ENCODE results near the gene HS3ST5. TPM values are rescaled to one million over a fixed set of nuclear protein-coding genes. Genes with fewer than 3 reads are reported as not detected.

Gene HS3ST5
- total and polyA plus RNA-seq, 7 experiments from 2014 or later: not detected

GRCh38 chr6:114355300-114355699 lies 12.5 kb upstream of the HS3ST5 start:
- H3K4me1 ChIP-seq (ENCODE audit: control insufficient read depth in 2 of 2, insufficient read depth in 2 of 2, low read length in 2 of 2): no peaks in the 10 kb centered on the region
- H3K36me3 Mint-ChIP-seq: peaks cover 0 to 3% (median 0%) of the 10 kb centered on the region in 5 donors
- H3K9me3 ChIP-seq (ENCODE audit: control insufficient read depth in 2 of 3, low read length in 3 of 3): no peaks in the 10 kb centered on the region
- H3K27ac ChIP-seq (ENCODE audit: low read depth, low read length): no peak overlapping the region
- intact Hi-C loops (cut with micrococcal nuclease): no loop called here
- ChIA-PET POLR2A (no interaction called here), CTCF (no interaction called here)
- H3K4me1 Mint-ChIP-seq: no peaks in the 10 kb centered on the region
- no peak overlapping the region for H3K27ac Mint-ChIP-seq
- ATAC-seq (no peak), DNase-seq (no peak)
- H3K36me3 ChIP-seq (ENCODE audit: control insufficient read depth in 2 of 3, insufficient read depth in 3 of 3, low read length in 3 of 3): no peaks in the 10 kb centered on the region
- H3K9me3 Mint-ChIP-seq: peaks cover 0 to 20% (median 0%) of the 10 kb centered on the region in 11 donors
- no peaks in the 10 kb centered on the region for H3K27me3 ChIP-seq (ENCODE audit: control insufficient read depth in 2 of 2, insufficient read depth in 2 of 2, low read length in 2 of 2)
- H3K4me3 Mint-ChIP-seq: no peak overlapping the region
- H3K27me3 Mint-ChIP-seq: peaks cover 0 to 4% (median 0%) of the 10 kb centered on the region in 5 donors
- H3K4me3 ChIP-seq (ENCODE audit: low read length): no peak overlapping the region

GRCh38 chr6:114354482-114354881 lies 11.7 kb upstream of the HS3ST5 start:
- CTCF ChIA-PET: no interaction called here

GRCh38 chr6:114346451-114346850 lies 3.6 kb upstream of the HS3ST5 start:
- POLR2A ChIA-PET: interaction anchor here (0.7 kb wide), 1 partner anchor 1084 kb away, joined by 3 read pairs; no protein-coding TSS in a partner anchor
- Histone ChIP-seq H3K4me1 (ENCODE audit: control insufficient read depth in 2 of 2, insufficient read depth in 2 of 2, low read length in 2 of 2) (no peaks in the 10 kb centered on the region), H3K36me3 (ENCODE audit: control insufficient read depth in 2 of 3, insufficient read depth in 3 of 3, low read length in 3 of 3) (no peaks in the 10 kb centered on the region), H3K4me3 (ENCODE audit: low read length) (no peak overlapping the region), H3K27ac (ENCODE audit: low read depth, low read length) (no peak overlapping the region), H3K27me3 (ENCODE audit: control insufficient read depth in 2 of 2, insufficient read depth in 2 of 2, low read length in 2 of 2) (no peaks in the 10 kb centered on the region), H3K9me3 (ENCODE audit: control insufficient read depth in 2 of 3, low read length in 3 of 3) (no peaks in the 10 kb centered on the region)
- H3K9me3 Mint-ChIP-seq: peaks cover 0 to 8% (median 0%) of the 10 kb centered on the region in 11 donors
- ATAC-seq (no peak), DNase-seq (no peak)
- H3K27me3 Mint-ChIP-seq: peaks cover 16 to 29% (median 18%) of the 10 kb centered on the region in 5 donors
- CTCF ChIA-PET: no interaction called here
- no peak overlapping the region for H3K4me3 Mint-ChIP-seq
- peaks cover 0 to 9% (median 5%) of the 10 kb centered on the region in 7 donors for H3K4me1 Mint-ChIP-seq
- no peaks in the 10 kb centered on the region for H3K36me3 Mint-ChIP-seq
- H3K27ac Mint-ChIP-seq: no peak overlapping the region
- intact Hi-C loops (cut with micrococcal nuclease): no loop called here

More at GRCh38 chr6:114354482-114354881, 11.7 kb upstream of the HS3ST5 start:
- no peak for ATAC-seq
- no peak for DNase-seq
- Mint-ChIP-seq H3K4me1 (no peaks in the 10 kb centered on the region), H3K27me3 (peaks cover 0 to 4% (median 0%) of the 10 kb centered on the region in 5 donors), H3K36me3 (peaks cover 0 to 3% (median 0%) of the 10 kb centered on the region in 5 donors), H3K27ac (no peak overlapping the region), H3K4me3 (no peak overlapping the region), H3K9me3 (peaks cover 0 to 20% (median 0%) of the 10 kb centered on the region in 11 donors)
- POLR2A ChIA-PET: no interaction called here
- no peaks in the 10 kb centered on the region for H3K4me1 ChIP-seq (ENCODE audit: control insufficient read depth in 2 of 2, insufficient read depth in 2 of 2, low read length in 2 of 2)
- H3K4me3 ChIP-seq (ENCODE audit: low read length): no peak overlapping the region
- H3K36me3 ChIP-seq (ENCODE audit: control insufficient read depth in 2 of 3, insufficient read depth in 3 of 3, low read length in 3 of 3): no peaks in the 10 kb centered on the region
- H3K27me3 ChIP-seq (ENCODE audit: control insufficient read depth in 2 of 2, insufficient read depth in 2 of 2, low read length in 2 of 2): no peaks in the 10 kb centered on the region
- intact Hi-C loops (cut with micrococcal nuclease): no loop called here
- H3K27ac ChIP-seq (ENCODE audit: low read depth, low read length): no peak overlapping the region
- no peaks in the 10 kb centered on the region for H3K9me3 ChIP-seq (ENCODE audit: control insufficient read depth in 2 of 3, low read length in 3 of 3)

- Histone ChIP-seq H3K27me3 (ENCODE audit: control insufficient read depth in 2 of 2, insufficient read depth in 2 of 2, low read length in 2 of 2) (no peaks in the 10 kb centered on the region), H3K36me3 (ENCODE audit: control insufficient read depth in 2 of 3, insufficient read depth in 3 of 3, low read length in 3 of 3) (no peaks in the 10 kb centered on the region), H3K4me1 (ENCODE audit: control insufficient read depth in 2 of 2, insufficient read depth in 2 of 2, low read length in 2 of 2) (no peaks in the 10 kb centered on the region), H3K27ac (ENCODE audit: low read depth, low read length) (no peak overlapping the region), H3K4me3 (ENCODE audit: low read length) (no peak overlapping the region), H3K9me3 (ENCODE audit: control insufficient read depth in 2 of 3, low read length in 3 of 3) (no peaks in the 10 kb centered on the region)
- no peaks in the 10 kb centered on the region for H3K36me3 Mint-ChIP-seq
- ChIA-PET POLR2A (no interaction called here), CTCF (no interaction called here)
- no peak for DNase-seq
- H3K4me3 Mint-ChIP-seq: no peak overlapping the region
- H3K9me3 Mint-ChIP-seq: peaks cover 0 to 7% (median 0%) of the 10 kb centered on the region in 11 donors
- H3K4me1 Mint-ChIP-seq: peaks cover 0 to 9% (median 5%) of the 10 kb centered on the region in 7 donors
- intact Hi-C loops (cut with micrococcal nuclease): no loop called here
- H3K27me3 Mint-ChIP-seq: peaks cover 23 to 43% (median 26%) of the 10 kb centered on the region in 5 donors
- ATAC-seq: no peak
- H3K27ac Mint-ChIP-seq: no peak overlapping the region
Measured at GRCh38 chr6:114344971-114345275, 2.1 kb upstream of the HS3ST5 start.

GRCh38 chr6:114344246-114344970 lies 1.6 kb upstream of the HS3ST5 start:
- Mint-ChIP-seq H3K27ac (no peak overlapping the region), H3K4me3 (no peak overlapping the region)
- intact Hi-C loops (cut with micrococcal nuclease): no loop called here

DNA sequence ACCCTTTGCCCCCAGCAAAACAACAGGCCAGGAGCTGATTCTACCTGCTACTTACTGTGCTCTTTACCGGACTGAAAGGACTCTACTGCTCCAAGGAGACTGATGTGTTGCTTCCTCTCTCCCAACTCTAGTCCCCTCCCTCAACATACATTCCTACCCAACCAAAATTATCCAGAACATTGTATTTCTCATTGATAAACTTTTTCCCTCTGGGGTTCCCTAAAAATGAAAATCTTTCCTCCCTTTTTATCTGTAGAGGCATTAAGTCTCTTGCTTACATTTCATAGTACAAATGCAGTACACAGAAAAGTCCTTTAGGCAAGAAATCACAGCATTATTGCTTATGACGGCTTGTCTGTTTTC lies 940 bp upstream of the HS3ST5 start:
- peak overlapping the region in 7 of 10 donors; percentile 4 to 62 (median 13) for H3K4me3 Mint-ChIP-seq
- Histone ChIP-seq H3K4me3 (ENCODE audit: low read length) (no peak overlapping the region), H3K4me1 (ENCODE audit: control insufficient read depth in 2 of 2, insufficient read depth in 2 of 2, low read length in 2 of 2) (no peaks in the 10 kb centered on the region), H3K36me3 (ENCODE audit: control insufficient read depth in 2 of 3, insufficient read depth in 3 of 3, low read length in 3 of 3) (no peaks in the 10 kb centered on the region), H3K27ac (ENCODE audit: low read depth, low read length) (no peak overlapping the region), H3K27me3 (ENCODE audit: control insufficient read depth in 2 of 2, insufficient read depth in 2 of 2, low read length in 2 of 2) (no peaks in the 10 kb centered on the region), H3K9me3 (ENCODE audit: control insufficient read depth in 2 of 3, low read length in 3 of 3) (no peaks in the 10 kb centered on the region)
- peaks cover 0 to 3% (median 0%) of the 10 kb centered on the region in 11 donors for H3K9me3 Mint-ChIP-seq
- CTCF ChIA-PET: no interaction called here
- no peak overlapping the region for H3K27ac Mint-ChIP-seq
- no peak for ATAC-seq
- H3K4me1 Mint-ChIP-seq: peaks cover 0 to 9% (median 5%) of the 10 kb centered on the region in 7 donors
- H3K36me3 Mint-ChIP-seq: no peaks in the 10 kb centered on the region
- DNase-seq: no peak
- peaks cover 30 to 51% (median 37%) of the 10 kb centered on the region in 5 donors for H3K27me3 Mint-ChIP-seq
- intact Hi-C loops (cut with micrococcal nuclease): no loop called here
- POLR2A ChIA-PET: no interaction called here

More at GRCh38 chr6:114344246-114344970, 1.6 kb upstream of the HS3ST5 start:
- peaks cover 0 to 3% (median 0%) of the 10 kb centered on the region in 11 donors for H3K9me3 Mint-ChIP-seq
- Histone ChIP-seq H3K27ac (ENCODE audit: low read depth, low read length) (no peak overlapping the region), H3K4me3 (ENCODE audit: low read length) (no peak overlapping the region), H3K9me3 (ENCODE audit: control insufficient read depth in 2 of 3, low read length in 3 of 3) (no peaks in the 10 kb centered on the region), H3K36me3 (ENCODE audit: control insufficient read depth in 2 of 3, insufficient read depth in 3 of 3, low read length in 3 of 3) (no peaks in the 10 kb centered on the region), H3K27me3 (ENCODE audit: control insufficient read depth in 2 of 2, insufficient read depth in 2 of 2, low read length in 2 of 2) (no peaks in the 10 kb centered on the region), H3K4me1 (ENCODE audit: control insufficient read depth in 2 of 2, insufficient read depth in 2 of 2, low read length in 2 of 2) (no peaks in the 10 kb centered on the region)
- DNase-seq (no peak), ATAC-seq (no peak)
- peaks cover 25 to 48% (median 32%) of the 10 kb centered on the region in 5 donors for H3K27me3 Mint-ChIP-seq
- H3K4me1 Mint-ChIP-seq: peaks cover 0 to 9% (median 5%) of the 10 kb centered on the region in 7 donors
- H3K36me3 Mint-ChIP-seq: no peaks in the 10 kb centered on the region
- POLR2A ChIA-PET: no interaction called here
- CTCF ChIA-PET: no interaction called here

Measured in naive thymus-derived CD4-positive, alpha-beta T cell (primary cell).